HG03060 (cell line): ENCODE results near the gene CSF2.
"Not testable (repeated sequence)": the region's sequence is repeated elsewhere in the genome, so short reads cannot be mapped to it uniquely, and the experiment has no call there.

Experiments
- ATAC-seq: cut with Tn5 transposase; IDR thresholded peaks from one replicate; pipeline ENCODE4 v1.9.1; 2021; ENCODE audit warnings: low read depth, moderate number of reproducible peaks; ENCODE audit not compliant: unreplicated experiment

The CSF2 gene

DNA sequence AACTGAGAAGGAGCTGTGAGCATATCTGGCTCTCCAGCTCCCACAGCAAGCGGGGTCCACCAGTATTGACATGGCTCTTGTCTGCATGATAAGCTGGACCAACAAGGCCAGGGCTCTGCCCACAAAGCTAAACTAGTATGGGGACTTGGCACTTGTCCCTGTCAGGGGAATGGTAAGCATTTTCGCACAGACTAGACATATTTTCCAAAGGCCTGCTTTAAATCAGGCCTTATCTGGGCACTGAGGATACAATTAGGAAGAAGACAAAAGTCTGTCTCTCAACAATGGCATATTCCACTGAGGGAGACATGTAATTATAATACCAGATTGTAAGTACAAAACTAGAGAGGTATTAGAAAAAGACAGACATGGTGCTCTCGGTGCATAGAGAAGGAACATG, 32.1 kb downstream of the CSF2 start:
- ATAC-seq, result no peak

DNA sequence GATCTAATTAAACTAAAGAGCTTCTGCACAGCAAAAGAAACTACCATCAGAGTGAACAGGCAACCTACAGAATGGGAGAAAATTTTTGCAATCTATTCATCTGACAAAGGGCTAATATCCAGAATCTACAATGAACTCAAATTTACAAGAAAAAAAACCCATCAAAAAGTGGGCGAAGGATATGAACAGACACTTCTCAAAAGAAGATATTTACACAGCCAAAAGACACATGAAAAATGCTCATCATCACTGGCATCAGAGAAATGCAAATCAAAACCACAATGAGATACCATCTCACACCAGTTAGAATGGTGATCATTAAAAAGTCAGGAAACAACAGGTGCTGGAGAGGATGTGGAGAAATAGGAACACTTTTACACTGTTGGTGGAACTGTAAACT, 34.9 kb downstream of the CSF2 start:
- ATAC-seq, result not testable (repeated sequence)

GRCh38 chr5:132108957-132109356, 35.4 kb downstream of the CSF2 start:
- not testable (repeated sequence) for ATAC-seq

- no peak for ATAC-seq
Observed at GRCh38 chr5:132109494-132110053, 36.0 kb downstream of the CSF2 start.

DNA sequence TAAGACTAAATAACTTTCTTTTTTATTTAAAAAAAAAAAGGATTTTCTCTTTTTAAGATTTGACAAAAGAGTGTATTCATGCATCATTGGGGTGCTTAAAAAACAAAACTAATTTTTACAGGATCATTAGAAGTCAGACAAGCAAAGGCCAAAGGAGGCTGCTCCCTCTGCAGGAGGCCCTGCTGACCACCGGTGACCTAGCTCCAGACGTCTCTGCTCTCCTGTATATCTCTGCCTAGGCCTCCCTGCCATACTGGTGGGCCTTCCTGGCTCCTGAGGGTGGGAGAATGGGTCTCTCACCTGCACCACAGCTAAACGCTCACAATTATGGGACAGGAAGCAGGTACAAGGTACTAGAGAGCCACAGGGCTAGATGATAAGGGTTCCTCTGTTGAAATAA, 36.6 kb downstream of the CSF2 start:
- ATAC-seq, result no peak

DNA sequence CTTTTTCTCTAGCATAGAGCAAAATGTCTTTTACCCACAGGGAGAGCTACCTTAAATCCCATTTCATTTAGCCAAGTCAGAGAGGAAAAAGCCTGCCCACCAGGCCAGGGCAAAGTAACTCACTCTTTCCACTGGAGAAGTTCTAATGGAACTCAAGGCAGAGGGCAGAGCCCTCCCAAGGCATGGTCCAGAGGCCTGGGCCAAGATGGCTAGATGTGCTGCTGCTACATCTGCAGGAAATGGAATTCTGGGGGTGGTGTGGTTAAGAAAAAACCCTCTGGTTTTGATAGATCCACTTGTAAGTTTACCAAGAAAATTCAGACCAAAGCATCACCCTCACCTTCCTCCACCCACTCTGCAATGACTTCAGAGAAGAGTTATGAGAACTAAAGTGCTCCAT, 37.3 kb downstream of the CSF2 start:
- no peak for ATAC-seq

DNA sequence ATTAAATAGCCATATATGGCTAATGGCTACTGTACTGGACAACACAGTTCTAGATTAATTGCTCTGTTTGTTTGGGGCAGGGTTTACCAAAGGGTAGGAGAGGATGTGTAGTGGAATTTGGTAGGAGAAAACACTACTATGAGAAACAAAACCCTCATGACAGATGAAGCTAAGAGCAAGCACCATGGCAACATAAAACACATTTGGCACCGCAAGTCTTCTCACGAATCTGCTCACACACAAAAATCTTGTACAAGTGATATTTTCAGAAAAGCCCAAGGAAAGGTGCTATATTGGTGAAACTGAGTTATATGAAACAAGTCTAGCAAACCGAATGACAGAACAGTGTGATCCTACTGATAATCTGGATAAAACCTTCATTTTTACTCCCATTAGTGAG, 38.5 kb downstream of the CSF2 start:
- no peak for ATAC-seq

DNA sequence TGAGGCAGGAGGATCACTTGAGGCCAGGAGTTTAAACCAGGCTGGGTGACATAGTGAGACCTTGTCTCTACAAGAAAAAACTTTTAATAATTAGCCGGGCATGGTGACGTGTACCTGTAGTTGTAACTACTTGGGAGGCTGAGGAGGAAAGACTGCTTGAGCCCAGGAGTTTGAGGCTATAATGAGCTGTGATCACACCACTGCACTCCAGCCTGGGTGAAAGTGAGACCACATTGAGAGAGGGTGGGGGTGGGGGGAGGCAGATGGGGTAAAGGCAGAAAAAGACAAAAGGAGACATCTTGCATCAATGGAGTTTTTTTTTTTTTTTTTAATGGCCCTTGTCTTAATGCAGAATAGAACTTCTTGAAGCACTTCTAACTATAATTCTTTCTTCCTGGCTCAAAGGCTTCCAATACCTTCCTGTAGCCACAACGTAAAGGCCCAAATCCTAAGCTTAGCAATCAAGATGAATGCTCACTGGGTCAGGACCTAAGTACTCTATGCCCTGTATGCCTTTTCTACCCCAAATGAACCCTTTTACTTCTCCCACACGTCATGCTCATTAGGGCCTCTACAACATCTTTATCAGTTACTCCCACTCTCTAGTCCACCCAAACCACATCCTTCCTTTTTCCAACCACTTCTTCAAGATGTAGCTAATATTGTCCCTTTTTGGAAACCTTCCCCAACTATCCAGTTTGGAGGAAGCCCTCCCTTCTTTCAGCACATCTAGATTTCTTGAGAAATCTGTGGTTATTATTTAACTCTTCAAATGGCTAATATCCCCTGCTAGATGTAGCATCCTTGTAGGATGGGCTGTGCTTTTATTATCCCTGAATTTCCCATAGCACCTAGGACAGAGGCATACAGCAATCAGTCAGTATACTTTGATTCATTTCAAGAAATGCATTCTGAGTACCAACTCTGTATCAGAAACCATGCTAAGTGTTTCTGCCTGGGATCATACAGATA, 40.8 kb downstream of the CSF2 start:
- no peak for ATAC-seq

GRCh38 chr5:132115375-132115774, 41.8 kb downstream of the CSF2 start:
- no peak for ATAC-seq

GRCh38 chr5:132116072-132116471, 42.5 kb downstream of the CSF2 start:
- no peak for ATAC-seq

DNA sequence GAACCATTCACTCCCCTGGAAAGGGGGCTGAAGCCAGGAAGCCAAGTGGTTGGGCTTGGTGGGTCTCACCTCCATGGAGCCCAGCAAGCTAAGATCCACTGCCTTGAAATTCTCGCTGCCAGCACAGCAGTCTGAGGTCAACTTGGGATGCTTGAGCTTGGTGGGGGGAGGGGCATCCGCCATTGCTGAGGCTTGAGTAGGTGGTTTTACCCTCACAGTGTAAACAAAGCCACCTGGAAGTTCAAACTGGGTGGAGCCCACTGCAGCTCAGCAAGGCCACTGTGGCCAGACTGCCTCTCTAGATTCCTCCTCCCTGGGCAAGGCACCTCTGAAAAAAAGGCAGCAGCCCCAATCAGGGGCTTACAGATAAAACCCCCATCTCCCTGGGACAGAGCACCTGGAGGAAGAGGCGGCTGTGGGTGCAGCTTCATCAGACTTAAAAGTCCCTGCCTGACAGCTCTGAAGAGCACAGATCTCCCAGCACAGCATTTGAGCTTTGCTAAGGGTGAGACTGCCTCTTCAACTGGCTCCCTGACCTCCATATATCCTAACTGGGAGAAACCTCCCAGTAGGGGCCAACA, 43.4 kb downstream of the CSF2 start:
- ATAC-seq, result not testable (repeated sequence)

GRCh38 chr5:132120717-132121116, 47.1 kb downstream of the CSF2 start:
- not testable (repeated sequence) for ATAC-seq

DNA sequence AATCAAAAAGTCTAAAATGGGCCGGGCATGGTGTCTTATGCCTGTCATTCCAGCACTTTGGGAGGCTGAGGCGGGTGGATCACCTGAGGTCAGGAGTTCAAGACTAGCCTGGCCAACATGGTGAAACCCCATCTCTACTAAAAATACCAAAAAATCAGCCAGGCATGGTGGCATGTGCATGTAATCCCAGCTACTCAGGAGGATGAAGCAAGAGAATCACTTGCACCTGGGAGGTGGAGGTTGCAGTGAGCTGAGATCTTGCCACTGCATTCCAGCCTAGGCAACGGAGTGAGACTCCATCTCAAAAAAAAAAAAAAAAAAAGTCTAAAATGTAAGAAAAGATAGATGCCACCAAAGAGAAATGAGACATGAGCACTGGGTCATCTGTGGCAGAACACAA, 49.4 kb downstream of the CSF2 start:
- ATAC-seq, result not testable (repeated sequence)

DNA sequence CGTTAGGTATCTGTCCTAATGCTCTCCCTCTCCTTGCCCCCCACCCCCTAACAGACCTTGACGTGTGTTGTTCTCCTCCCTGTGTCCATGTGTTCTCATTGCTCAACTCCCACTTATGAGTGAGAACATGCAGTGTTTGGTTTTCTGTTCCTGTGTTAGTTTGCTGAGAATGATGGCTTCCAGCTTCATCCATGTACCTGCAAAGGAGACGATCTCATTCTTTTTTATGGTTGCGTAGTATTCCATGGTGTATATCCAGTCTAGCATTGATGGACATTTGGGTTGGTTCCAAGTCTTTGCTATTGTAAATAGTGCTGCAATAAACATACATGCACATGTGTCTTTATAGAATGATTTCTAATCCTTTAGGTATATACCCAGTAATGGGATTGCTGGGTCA, 50.0 kb downstream of the CSF2 start:
- not testable (repeated sequence) for ATAC-seq
